Suprapubic skin (tissue), 3 donors: ENCODE results near the gene SOX6.

Experiments
- EP300 ChIP-seq: sonication (generic); formaldehyde crosslinking; IDR thresholded peaks from one replicate; pipeline ENCODE4 v1.6.1; 2017; ENCODE audit warnings: antibody characterized with exemption
- POLR2A ChIP-seq, 2 donors: fragments of 450-650 bp; IDR thresholded peaks; one replicate each; pipeline ENCODE4 v1.6.1; 2017; ENCODE audit warnings: antibody characterized with exemption in 2 of 2, mild to moderate bottlenecking in 2 of 2, moderate library complexity in 2 of 2
- TF ChIP-seq, protein P1 (sequence below), 2 donors: fragments of 200-600 bp in 1 of 2; fragments of 450-650 bp in 1 of 2; sonication (generic) in 1 of 2; IDR thresholded peaks; one replicate each; pipeline ENCODE4 v1.5.1; 2016 to 2019; ENCODE audit warnings: antibody characterized with exemption in 2 of 2, mild to moderate bottlenecking in 1 of 2, moderate library complexity in 1 of 2

DNA sequence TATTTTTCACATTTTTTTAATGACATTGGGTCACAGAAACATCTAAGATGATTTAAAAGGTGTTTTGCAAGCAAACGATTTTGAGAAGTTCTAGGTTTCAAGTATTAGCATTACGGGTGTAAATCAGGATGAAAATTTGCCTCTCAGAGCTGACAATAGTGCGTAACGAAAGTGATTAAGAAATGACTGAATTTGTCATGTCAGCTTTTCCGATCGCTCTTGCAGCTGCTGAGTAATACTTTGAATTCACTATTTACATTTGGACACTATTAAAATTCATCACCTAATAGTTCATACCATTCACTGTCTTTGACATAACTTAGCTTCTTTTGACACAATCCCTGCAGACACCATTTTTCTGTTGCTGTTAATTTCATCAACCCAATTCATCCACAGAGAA is 205.2 kb downstream of the SOX6 start:
- TF ChIP-seq POLR2A (IDR thresholded peaks at IDR 0.05), result no peak
- TF ChIP-seq EP300, result no peak
- TF ChIP-seq, protein P1, sequence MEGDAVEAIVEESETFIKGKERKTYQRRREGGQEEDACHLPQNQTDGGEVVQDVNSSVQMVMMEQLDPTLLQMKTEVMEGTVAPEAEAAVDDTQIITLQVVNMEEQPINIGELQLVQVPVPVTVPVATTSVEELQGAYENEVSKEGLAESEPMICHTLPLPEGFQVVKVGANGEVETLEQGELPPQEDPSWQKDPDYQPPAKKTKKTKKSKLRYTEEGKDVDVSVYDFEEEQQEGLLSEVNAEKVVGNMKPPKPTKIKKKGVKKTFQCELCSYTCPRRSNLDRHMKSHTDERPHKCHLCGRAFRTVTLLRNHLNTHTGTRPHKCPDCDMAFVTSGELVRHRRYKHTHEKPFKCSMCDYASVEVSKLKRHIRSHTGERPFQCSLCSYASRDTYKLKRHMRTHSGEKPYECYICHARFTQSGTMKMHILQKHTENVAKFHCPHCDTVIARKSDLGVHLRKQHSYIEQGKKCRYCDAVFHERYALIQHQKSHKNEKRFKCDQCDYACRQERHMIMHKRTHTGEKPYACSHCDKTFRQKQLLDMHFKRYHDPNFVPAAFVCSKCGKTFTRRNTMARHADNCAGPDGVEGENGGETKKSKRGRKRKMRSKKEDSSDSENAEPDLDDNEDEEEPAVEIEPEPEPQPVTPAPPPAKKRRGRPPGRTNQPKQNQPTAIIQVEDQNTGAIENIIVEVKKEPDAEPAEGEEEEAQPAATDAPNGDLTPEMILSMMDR (IDR thresholded peaks at IDR 0.05), result no peak
